ENCODE data around the gene RRP1B.
"Not testable (repeated sequence)": the region's sequence is repeated elsewhere in the genome, so short reads cannot be mapped to it uniquely, and the experiment has no call there.

The RRP1B gene

DNA sequence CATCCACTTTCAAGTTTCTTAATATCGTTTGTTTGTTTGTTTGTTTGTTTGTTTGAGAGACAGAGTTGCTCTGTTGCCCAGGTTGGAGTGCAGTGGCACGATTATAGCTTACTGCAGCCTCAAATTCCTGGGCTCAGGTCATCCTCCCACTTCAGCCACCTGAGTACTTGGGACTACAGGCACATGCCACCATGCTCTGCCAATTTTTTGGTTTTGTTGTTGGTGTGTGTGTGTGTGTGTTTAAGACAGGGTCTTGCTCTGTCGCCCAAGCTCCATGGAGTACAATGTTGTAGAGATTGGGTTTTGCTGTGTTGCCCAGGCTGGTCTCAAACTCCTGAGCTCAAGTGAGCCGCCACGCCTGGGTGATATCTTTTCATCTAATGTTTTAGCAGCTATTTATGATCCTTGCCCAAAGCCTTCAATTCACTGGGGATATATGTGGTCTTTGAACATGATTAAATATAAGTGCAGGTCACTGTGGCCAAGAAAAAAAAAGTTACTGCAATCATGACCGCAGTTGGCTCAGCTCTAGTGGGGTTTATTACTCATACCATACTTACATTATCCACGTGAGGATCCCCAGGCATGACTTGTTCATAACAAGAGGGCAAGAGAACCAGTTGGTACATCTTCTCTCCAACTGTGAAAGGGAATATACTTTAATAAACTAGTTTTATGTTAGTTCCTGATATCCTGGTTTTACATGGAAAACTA lies 8.0 kb downstream of the RRP1B start:
- DNase-seq (ENCODE audit: low read depth in 2 of 3, low spot score in 1 of 3), result no peak

DNA sequence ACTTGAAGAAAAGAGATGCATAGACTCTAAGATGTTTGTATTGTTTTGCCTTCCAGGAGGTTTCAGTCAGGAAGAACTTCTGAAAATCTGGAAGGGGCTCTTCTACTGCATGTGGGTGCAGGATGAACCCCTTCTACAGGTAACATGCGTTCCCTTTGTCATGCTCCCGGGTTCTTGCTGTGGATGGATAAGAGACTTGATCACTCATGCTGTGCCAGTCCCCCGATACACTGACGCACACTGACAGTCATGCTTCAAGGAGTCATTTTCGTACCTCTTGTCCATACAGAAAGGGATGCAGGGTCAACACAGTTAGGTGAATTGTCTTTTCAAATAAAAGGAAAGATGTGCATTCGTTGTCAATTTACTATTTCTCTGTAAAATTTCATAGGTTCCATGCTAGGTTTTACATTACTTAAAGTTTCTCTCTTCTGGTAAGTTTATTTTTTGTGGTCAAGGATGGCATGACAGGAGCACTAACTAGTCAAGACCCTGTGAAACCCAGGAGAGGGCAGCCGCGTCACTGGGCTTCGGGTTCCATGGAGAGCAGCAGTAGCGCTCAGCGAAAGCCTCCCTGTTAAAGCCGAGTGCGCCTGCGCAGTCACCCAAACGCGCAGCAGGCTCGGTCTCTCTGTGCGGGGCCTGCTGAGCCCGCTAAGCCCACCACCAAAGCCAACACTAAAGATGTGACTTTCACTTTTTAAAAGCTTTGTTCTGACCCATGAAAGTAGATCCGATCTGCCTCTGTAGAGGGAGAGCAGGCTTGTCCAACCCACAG lies 10.7 kb downstream of the RRP1B start:
- DNase-seq (ENCODE audit: low read depth in 2 of 3, low spot score in 1 of 3), result no peak

DNA sequence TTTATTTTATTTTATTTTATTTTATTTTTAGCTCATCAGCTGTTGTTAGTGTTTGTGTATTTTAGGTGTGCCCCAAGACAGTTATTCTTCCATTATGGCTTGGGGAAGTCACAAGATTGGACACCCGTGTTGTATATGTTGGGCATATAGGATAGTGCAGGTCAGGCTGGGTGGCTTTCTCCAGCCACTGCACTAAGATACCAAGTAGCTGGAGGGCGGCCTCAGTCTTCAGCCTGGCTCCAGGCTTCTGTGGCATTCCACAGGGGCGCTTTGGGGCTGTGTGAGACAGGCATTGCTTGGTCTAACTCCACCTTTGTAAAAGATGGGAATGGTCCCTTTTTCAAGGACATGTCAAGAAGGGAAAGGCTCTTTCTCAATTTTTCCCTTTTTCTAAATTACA lies 16.5 kb downstream of the RRP1B start:
- no peak for DNase-seq (ENCODE audit: low read depth in 2 of 3, low spot score in 1 of 3)

DNA sequence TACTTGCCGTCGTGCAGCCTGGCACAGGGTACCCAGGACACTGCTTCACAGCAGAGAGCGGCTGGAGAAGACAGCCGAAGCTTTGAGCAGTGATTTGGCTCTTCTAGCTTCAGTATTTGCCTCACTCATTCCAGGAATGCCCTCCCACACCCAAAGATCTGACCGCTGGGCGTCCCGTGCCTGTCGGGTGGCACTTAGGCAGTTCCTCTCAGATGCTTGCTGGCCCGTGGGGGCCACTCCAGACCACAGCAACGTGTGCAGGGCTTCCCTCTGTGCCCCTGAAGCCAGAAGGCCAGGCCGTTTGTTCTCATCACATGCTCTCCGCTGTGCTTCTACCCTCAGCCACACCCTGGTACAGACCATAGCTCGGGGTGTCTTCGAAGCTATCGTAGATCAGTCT lies 17.0 kb downstream of the RRP1B start:
- no peak for DNase-seq (ENCODE audit: low read depth in 2 of 3, low spot score in 1 of 3)

GRCh38 chr21:43679951-43680350 lies 20.6 kb downstream of the RRP1B start:
- no peak for DNase-seq (ENCODE audit: low read depth in 2 of 3, low spot score in 1 of 3)

DNA sequence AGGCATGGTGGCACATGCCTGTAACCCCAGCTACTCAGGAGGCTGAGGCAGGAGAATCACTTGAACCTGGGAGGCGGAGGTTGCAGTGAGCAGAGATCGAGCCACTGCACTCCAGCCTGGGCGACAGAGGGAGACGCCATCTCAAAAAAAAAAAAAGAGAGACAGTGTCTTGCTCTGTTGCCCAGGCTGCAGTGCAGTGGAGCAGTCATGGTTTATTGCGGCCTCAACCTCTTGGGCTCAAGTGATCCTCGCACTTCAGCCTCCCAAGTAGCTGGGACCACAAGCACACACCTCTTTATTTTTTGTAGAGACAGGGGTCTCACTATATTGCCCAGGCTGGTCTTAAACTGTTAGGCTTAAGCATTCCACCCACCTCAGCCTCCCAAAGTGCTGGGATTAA lies 21.1 kb downstream of the RRP1B start:
- not testable (repeated sequence) for DNase-seq (ENCODE audit: low read depth in 2 of 3, low spot score in 1 of 3)

DNA sequence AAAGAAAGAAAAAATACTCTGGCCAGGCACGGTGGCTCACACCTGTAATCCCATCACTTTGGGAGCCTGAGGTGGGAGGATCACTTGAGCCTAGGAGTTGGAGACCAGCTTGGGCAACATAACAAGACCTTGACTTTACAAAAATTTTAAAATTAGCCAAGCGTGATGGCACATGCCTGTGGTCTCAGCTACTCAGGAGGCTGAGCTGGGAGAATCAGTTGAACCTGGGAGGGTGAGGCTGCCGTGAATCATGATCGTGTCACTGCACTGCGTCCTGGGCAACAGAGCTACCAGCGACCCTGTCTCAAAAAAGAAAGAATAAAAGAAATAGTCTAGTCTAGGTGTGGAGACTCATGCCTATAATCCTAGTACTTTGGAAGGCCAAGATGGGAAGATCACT lies 22.3 kb downstream of the RRP1B start:
- DNase-seq (ENCODE audit: low read depth in 2 of 3, low spot score in 1 of 3), result no peak

DNA sequence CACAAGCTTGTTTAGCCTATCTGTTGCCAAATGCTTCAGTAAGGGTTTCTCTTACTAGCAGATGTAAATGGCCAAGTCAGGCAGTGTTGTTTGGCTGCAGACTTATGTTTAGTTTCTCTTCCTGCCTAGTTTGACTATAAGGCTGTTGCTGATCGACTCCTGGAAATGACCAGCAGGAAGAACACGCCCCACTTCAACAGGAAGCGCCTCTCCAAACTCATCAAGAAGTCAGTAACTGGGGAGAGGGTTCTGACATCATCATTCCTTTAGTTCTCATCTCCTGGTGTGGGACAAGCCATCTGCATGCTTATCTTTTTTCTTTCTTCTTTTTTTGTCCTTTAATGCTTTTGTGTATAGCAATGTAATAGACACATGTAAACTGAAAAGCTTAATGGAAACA lies 25.1 kb downstream of the RRP1B start:
- no peak for DNase-seq (ENCODE audit: low read depth in 2 of 3, low spot score in 1 of 3)

DNA sequence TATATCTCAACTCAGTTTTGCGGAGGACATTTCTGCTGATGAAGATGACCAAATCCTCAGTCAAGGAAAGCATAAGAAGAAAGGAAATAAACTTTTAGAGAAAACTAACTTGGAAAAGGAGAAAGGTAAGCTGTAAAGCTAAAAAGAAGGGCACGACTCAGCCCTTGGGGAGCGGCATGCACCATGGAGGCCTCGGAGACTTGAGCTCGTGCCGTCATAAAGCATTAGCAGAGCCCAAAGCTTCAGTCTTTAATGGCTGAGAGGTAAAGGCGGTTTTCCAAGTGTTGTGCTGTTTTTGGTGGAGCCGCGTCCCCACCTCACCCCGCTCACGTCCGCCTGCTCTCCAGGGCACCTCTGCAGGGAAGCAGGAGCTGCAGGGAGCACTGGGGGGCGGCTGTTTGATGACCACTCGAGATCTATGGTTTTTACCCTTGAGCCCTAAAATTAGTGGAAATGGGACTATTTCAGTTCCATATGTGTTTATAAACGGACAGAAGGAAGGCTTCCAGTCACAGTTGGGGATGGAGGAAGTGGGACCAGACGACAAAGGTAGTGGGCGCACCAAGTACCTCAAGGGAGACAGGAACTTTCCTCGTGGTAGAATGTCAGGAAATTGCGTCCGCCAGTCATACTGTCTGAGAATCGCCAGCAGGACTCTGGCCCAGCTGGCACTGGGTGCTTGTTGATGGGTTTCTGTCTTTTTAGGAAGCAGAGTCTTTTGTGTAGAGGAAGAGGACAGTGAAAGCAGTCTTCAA lies 27.6 kb downstream of the RRP1B start:
- no peak for DNase-seq (ENCODE audit: low read depth in 2 of 3, low spot score in 1 of 3)

- no peak for DNase-seq (ENCODE audit: low read depth in 2 of 3, low spot score in 1 of 3)
These were observed 28.4 kb downstream of the RRP1B start for GRCh38 chr21:43687566-43688399.

- DNase-seq (ENCODE audit: low read depth in 2 of 3, low spot score in 1 of 3), result no peak
These were observed 29.5 kb downstream of the RRP1B start for GRCh38 chr21:43688906-43689305.

- DNase-seq (ENCODE audit: low read depth in 2 of 3, low spot score in 1 of 3), result no peak
These were observed 30.4 kb downstream of the RRP1B start for GRCh38 chr21:43689556-43690337.

DNA sequence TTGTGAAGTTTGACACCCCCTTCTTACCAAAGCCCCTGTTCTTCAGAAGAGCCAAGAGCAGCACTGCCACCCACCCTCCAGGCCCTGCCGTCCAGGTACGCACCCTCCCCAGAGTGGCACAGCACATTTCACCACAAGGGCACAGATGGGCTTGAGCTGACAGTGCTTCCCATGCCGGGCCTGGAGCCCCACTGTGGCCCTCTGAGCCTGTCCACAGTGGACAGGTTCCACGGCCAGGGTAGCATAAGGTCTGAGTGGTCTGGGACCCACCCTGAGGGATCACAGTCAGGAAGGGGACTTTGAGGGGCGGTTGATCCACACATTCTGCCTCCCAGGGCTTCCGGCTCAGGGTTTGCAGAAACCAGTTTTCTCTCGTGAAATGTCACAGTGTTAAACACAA lies 31.0 kb downstream of the RRP1B start:
- no peak for DNase-seq (ENCODE audit: low read depth in 2 of 3, low spot score in 1 of 3)

GRCh38 chr21:43691086-43691795 lies 31.9 kb downstream of the RRP1B start:
- no peak for DNase-seq (ENCODE audit: low read depth in 2 of 3, low spot score in 1 of 3)

GRCh38 chr21:43691801-43692200 lies 32.4 kb downstream of the RRP1B start:
- no peak for DNase-seq (ENCODE audit: low read depth in 2 of 3, low spot score in 1 of 3)

DNA sequence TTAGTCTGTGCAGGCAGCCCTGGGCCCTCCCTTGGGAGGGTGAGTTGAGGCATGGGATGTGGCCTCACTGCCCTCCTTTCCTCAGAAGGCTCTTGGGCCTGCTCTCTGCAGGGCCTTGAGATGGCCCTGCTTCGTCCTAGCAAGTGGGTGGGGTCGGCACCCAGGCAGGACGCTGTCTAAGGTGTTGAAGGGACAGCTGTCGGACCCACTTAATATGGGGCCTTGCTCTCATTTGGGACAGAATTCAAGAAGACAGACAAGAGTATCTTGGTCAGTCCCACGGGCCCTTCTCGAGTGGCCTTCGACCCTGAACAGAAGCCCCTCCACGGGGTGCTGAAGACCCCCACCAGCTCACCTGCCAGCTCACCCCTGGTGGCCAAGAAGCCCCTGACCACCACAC lies 33.6 kb downstream of the RRP1B start:
- DNase-seq (ENCODE audit: low read depth in 2 of 3, low spot score in 1 of 3), result no peak

GRCh38 chr21:43693981-43694380 lies 34.6 kb downstream of the RRP1B start:
- DNase-seq (ENCODE audit: low read depth in 2 of 3, low spot score in 1 of 3), result no peak

DNA sequence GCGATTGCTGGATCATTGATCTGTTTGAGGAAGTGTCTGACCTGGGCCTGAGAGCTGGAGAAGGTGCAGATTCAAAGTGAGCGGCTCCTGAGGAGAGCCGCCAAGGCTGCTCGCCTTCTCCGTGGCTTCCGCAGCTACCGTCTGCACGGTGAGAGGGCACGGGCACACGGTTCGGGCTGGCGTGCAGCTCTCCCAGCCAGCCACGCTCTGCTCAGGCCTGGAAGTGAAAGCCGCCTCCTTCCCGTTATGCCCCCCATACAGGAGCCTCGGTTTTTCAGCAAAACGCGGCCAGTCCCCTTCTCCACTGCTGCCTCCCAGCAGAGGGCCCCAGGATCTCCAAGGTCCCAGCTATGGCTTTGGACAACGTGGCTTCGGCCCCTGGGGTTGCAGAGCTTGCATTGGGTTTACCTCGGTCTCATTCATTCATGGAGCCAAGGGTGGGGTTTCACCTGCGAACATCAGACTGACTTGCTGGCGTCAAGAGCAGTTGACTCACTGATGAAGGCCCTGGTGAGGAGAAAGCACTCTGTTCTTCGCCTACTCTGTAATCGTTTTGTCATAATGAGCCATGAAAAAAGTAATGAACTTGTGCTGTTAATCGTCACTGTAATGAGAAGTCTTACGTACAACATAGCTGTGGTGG lies 35.2 kb downstream of the RRP1B start:
- no peak for DNase-seq (ENCODE audit: low read depth in 2 of 3, low spot score in 1 of 3)

- DNase-seq (ENCODE audit: low read depth in 2 of 3, low spot score in 1 of 3), result no peak
These were observed 36.9 kb downstream of the RRP1B start for GRCh38 chr21:43696214-43696613.
